CD14-positive monocyte (primary cell): Measurements from ENCODE around the gene C9orf152. TPM values are rescaled to one million over a fixed set of nuclear protein-coding genes. Genes with fewer than 3 reads are reported as not detected.

Experiments
- DNase-seq, 3 donors: peaks; one replicate each; pipeline ENCODE4 v3.0.0-alpha.2; 2011 to 2022
- H2AFZ ChIP-seq: 2 replicates; pipeline ENCODE4 v1.6.0; 2012; ENCODE audit warnings: mild to moderate bottlenecking, low read depth, low read length, inconsistent platforms; ENCODE audit not compliant: insufficient read depth, poor library complexity, severe bottlenecking
- H3K27ac ChIP-seq, 2 donors: 1 replicate in 1 of 2; 2 replicates in 1 of 2; pipeline ENCODE4 v1.5.1; 2012 to 2013; ENCODE audit warnings: low read length in 2 of 2, control low read depth in 1 of 2, inconsistent platforms in 1 of 2, low read depth in 1 of 2, mild to moderate bottlenecking in 1 of 2
- H3K27me3 ChIP-seq, 2 donors: one replicate each; pipeline versions ENCODE4 v1.6.0 to v1.6.1; 2011 to 2013; ENCODE audit warnings: low read length in 2 of 2; ENCODE audit not compliant: control insufficient read depth in 2 of 2, insufficient read depth in 2 of 2
- H3K36me3 ChIP-seq, 2 donors: replicated peaks in 1 of 2; 1 replicate in 1 of 2; 2 replicates in 1 of 2; pipeline versions ENCODE4 v1.5.1 to v1.6.1; 2012 to 2013; ENCODE audit warnings: low read length in 2 of 2, control low read depth in 1 of 2, inconsistent platforms in 1 of 2, mild to moderate bottlenecking in 1 of 2; ENCODE audit not compliant: insufficient read depth in 2 of 2, control insufficient read depth in 1 of 2
- H3K4me1 ChIP-seq, 2 donors: 1 replicate in 1 of 2; 2 replicates in 1 of 2; pipeline versions ENCODE4 v1.5.1 to v1.6.1; 2012 to 2013; ENCODE audit warnings: low read length in 2 of 2, control low read depth in 1 of 2, inconsistent platforms in 1 of 2, mild to moderate bottlenecking in 1 of 2, moderate library complexity in 1 of 2; ENCODE audit not compliant: insufficient read depth in 2 of 2, control insufficient read depth in 1 of 2
- H3K4me2 ChIP-seq: replicated peaks from 2 replicates; pipeline ENCODE3; 2012; ENCODE audit warnings: low read length, moderate library complexity, mild to moderate bottlenecking; ENCODE audit not compliant: poor library complexity, severe bottlenecking; ENCODE audit errors: extremely low read depth
- H3K4me3 ChIP-seq, 3 experiments: fragments of 200-600 bp in 1 of 3; sonication (generic) in 1 of 3; replicated peaks in 1 of 3; 1 replicate in 2 of 3; 2 replicates in 1 of 3; pipeline ENCODE4 v1.5.1; 2011 to 2013; ENCODE audit warnings: low read length in 3 of 3, mild to moderate bottlenecking in 3 of 3, control low read depth in 2 of 3, low read depth in 2 of 3, inconsistent platforms in 1 of 3, moderate library complexity in 1 of 3
- H3K79me2 ChIP-seq: 2 replicates; pipeline ENCODE4 v1.6.0; 2012; ENCODE audit warnings: mild to moderate bottlenecking, control low read depth, inconsistent platforms, low read length, moderate library complexity; ENCODE audit not compliant: insufficient read depth
- H3K9ac ChIP-seq: 2 replicates; pipeline ENCODE4 v1.6.0; 2017; ENCODE audit warnings: low read length, mild to moderate bottlenecking; ENCODE audit not compliant: insufficient read depth, poor library complexity, severe bottlenecking
- H3K9me3 ChIP-seq, 2 donors: replicated peaks in 1 of 2; 1 replicate in 1 of 2; 2 replicates in 1 of 2; pipeline versions ENCODE4 v1.5.1 to v1.6.1; 2012 to 2013; ENCODE audit warnings: low read length in 2 of 2, control low read depth in 1 of 2; ENCODE audit not compliant: control insufficient read depth in 1 of 2, insufficient read depth in 1 of 2
- H4K20me1 ChIP-seq: 2 replicates; pipeline ENCODE4 v1.6.0; 2012; ENCODE audit warnings: mild to moderate bottlenecking, low read length, control low read depth, moderate library complexity; ENCODE audit not compliant: insufficient read depth
- H3K27ac Mint-ChIP-seq, 7 donors: one replicate each; pipeline ENCODE4 v1.8.0; 2020; ENCODE audit warnings: mild to moderate bottlenecking in 7 of 7, mixed read lengths in 7 of 7, moderate library complexity in 6 of 7, inconsistent platforms in 2 of 7
- H3K27me3 Mint-ChIP-seq, 3 donors: one replicate each; pipeline ENCODE4 v1.8.0; 2021 to 2022; ENCODE audit warnings: low read depth in 3 of 3, mild to moderate bottlenecking in 3 of 3, mixed read lengths in 3 of 3, moderate library complexity in 3 of 3, inconsistent platforms in 1 of 3
- H3K36me3 Mint-ChIP-seq, 2 donors: one replicate each; pipeline ENCODE4 v1.8.0; 2020; ENCODE audit warnings: mixed read lengths in 2 of 2, inconsistent platforms in 1 of 2, mild to moderate bottlenecking in 1 of 2
- H3K4me1 Mint-ChIP-seq: one replicate; pipeline ENCODE4 v1.8.0; 2020; ENCODE audit warnings: mild to moderate bottlenecking, mixed read lengths
- H3K4me3 Mint-ChIP-seq, 2 donors: one replicate each; pipeline ENCODE4 v1.8.0; 2020; ENCODE audit warnings: mild to moderate bottlenecking in 2 of 2, mixed read lengths in 2 of 2, moderate library complexity in 1 of 2
- H3K9me3 Mint-ChIP-seq, 7 donors: one replicate each; pipeline ENCODE4 v1.8.0; 2020 to 2022; ENCODE audit warnings: mixed read lengths in 7 of 7, mild to moderate bottlenecking in 6 of 7, moderate library complexity in 6 of 7, inconsistent platforms in 2 of 7
- CTCF ChIP-seq: fragments of 200-600 bp; IDR thresholded peaks from one replicate; pipeline ENCODE4 v1.8.0; 2022; ENCODE audit warnings: antibody characterized with exemption, mild to moderate bottlenecking
- WGBS: methylation state at CpG from one replicate; pipeline ENCODE4 v1.1.5; 2013; ENCODE audit warnings: missing lambda C conversion rate; ENCODE audit not compliant: insufficient coverage; 5-methylcytosine and 5-hydroxymethylcytosine counted together
- intact Hi-C, 2 donors: fragments of 100-400 bp; cut with micrococcal nuclease; formaldehyde crosslinking; loops; one replicate each; pipeline versions ENCODE4 v1.15.0 to v1.15.1; 2023
- polyA plus RNA-seq, 3 donors: library from polyadenylated mRNA; depleted of rRNA in 1 of 3; unstranded in 2 of 3; stranded (reverse) in 1 of 3; fragments of 300-500 nt in 2 of 3; fragments of >200 nt in 1 of 3; fragmentation: Illumina TruSeq in 2 of 3; gene quantifications; 1 replicate in 2 of 3; 2 replicates in 1 of 3; pipeline ENCODE4 v1.2.3, GENCODE V29; 2012 to 2021

C9orf152 gene
- polyA plus RNA-seq, 3 donors, result not detected

GRCh38 chr9:110248361-110248760 is 40.4 kb upstream of the C9orf152 start:
- Mint-ChIP-seq H3K36me3 (peaks cover 55 to 60% of the 10 kb centered on the region in 2 donors), H3K27me3 (no peaks in the 10 kb centered on the region), H3K9me3 (no peaks in the 10 kb centered on the region), H3K4me3 (no peak overlapping the region), H3K4me1 (peaks cover 12% of the 10 kb centered on the region), H3K27ac (no peak overlapping the region)
- H3K9ac ChIP-seq, result no peak overlapping the region
- no peak overlapping the region for H3K4me3 ChIP-seq
- WGBS, result 94% methylated on average over 2 of the region's 2 CpGs
- peaks cover 33% of the 10 kb centered on the region for H4K20me1 ChIP-seq
- H3K27ac ChIP-seq, result no peak overlapping the region
- intact Hi-C loops, result no loop called here
- H3K27me3 ChIP-seq, result no peaks in the 10 kb centered on the region
- no peaks in the 10 kb centered on the region for H3K9me3 ChIP-seq
- peaks cover 52 to 68% of the 10 kb centered on the region in 2 donors for H3K36me3 ChIP-seq
- TF ChIP-seq CTCF, result no peak
- no peak overlapping the region for H2AFZ ChIP-seq
- H3K4me2 ChIP-seq, result no peak overlapping the region
- peaks cover 41% of the 10 kb centered on the region for H3K79me2 ChIP-seq
- H3K4me1 ChIP-seq, result no peaks in the 10 kb centered on the region
- DNase-seq, result no peak

GRCh38 chr9:110246214-110246613 is 38.3 kb upstream of the C9orf152 start:
- no peaks in the 10 kb centered on the region for H3K27me3 ChIP-seq
- peaks cover 15% of the 10 kb centered on the region for H4K20me1 ChIP-seq
- no peak overlapping the region for H2AFZ ChIP-seq
- H3K9ac ChIP-seq, result no peak overlapping the region
- H3K36me3 ChIP-seq, result peaks cover 61 to 82% of the 10 kb centered on the region in 2 donors
- H3K4me1 Mint-ChIP-seq, result no peaks in the 10 kb centered on the region
- no peaks in the 10 kb centered on the region for H3K9me3 ChIP-seq
- no peak overlapping the region for H3K4me3 ChIP-seq
- WGBS, result 100% methylated on average over 2 of the region's 6 CpGs
- no peaks in the 10 kb centered on the region for H3K4me1 ChIP-seq
- no peak overlapping the region for H3K4me3 Mint-ChIP-seq
- peaks cover 60 to 63% of the 10 kb centered on the region in 2 donors for H3K36me3 Mint-ChIP-seq
- no peaks in the 10 kb centered on the region for H3K9me3 Mint-ChIP-seq
- H3K4me2 ChIP-seq, result no peak overlapping the region
- H3K27me3 Mint-ChIP-seq, result no peaks in the 10 kb centered on the region
- intact Hi-C loops, result no loop called here
- H3K27ac ChIP-seq, result no peak overlapping the region
- no peak for DNase-seq
- H3K27ac Mint-ChIP-seq, result no peak overlapping the region
- TF ChIP-seq CTCF, result no peak
- peaks cover 20% of the 10 kb centered on the region for H3K79me2 ChIP-seq
